IMR-90 (cell line): Measurements from ENCODE around the gene TTF2.

Experiments used
- BHLHE40 ChIP-seq: fragments of 150-350 bp; IDR thresholded peaks from 2 replicates; pipeline ENCODE4 v1.6.1; 2016; ENCODE audit warnings: mild to moderate bottlenecking, low read depth, low read length
- CEBPB ChIP-seq: IDR thresholded peaks from 2 replicates; pipeline ENCODE4 v1.6.1; 2012; ENCODE audit warnings: low read depth, low read length, improper control_type of control experiment
- MAFK ChIP-seq: IDR thresholded peaks from 2 replicates; pipeline ENCODE4 v1.6.1; 2012; ENCODE audit warnings: low read depth, low read length, improper control_type of control experiment
- MAZ ChIP-seq: IDR thresholded peaks from 2 replicates; pipeline ENCODE4 v1.6.1; 2012; ENCODE audit warnings: low read depth, mild to moderate bottlenecking, low read length, improper control_type of control experiment, moderate library complexity, borderline replicate concordance
- MXI1 ChIP-seq: IDR thresholded peaks from 2 replicates; pipeline ENCODE4 v1.6.1; 2012; ENCODE audit warnings: low read depth, mild to moderate bottlenecking, low read length, moderate library complexity, borderline replicate concordance
- POLR2A ChIP-seq: IDR thresholded peaks from 2 replicates; pipeline ENCODE4 v1.6.1; 2012; ENCODE audit warnings: mild to moderate bottlenecking, low read depth, low read length
- RAD21 ChIP-seq: IDR thresholded peaks from 2 replicates; pipeline ENCODE4 v1.6.1; 2012; ENCODE audit warnings: low read length, improper control_type of control experiment
- RCOR1 ChIP-seq: IDR thresholded peaks from 2 replicates; pipeline ENCODE4 v1.6.1; 2012; ENCODE audit warnings: mild to moderate bottlenecking, low read length, improper control_type of control experiment; ENCODE audit not compliant: insufficient replicate concordance
- SMC3 ChIP-seq: fragments of 150-350 bp; IDR thresholded peaks from 2 replicates; pipeline ENCODE4 v1.6.1; 2016; ENCODE audit warnings: low read depth, mild to moderate bottlenecking, antibody characterized with exemption, low read length, moderate library complexity
- TF ChIP-seq, protein P1 (sequence below): conservative IDR thresholded peaks from 2 replicates; pipeline ENCODE4 v1.5.1; 2012; ENCODE audit warnings: mild to moderate bottlenecking, low read depth, low read length, improper control_type of control experiment
- TF ChIP-seq, protein P2 (sequence below): fragments of 150-350 bp; IDR thresholded peaks from 2 replicates; pipeline ENCODE4 v1.6.1; 2017; ENCODE audit warnings: mild to moderate bottlenecking, antibody characterized with exemption, low read length, low read depth

DNA sequence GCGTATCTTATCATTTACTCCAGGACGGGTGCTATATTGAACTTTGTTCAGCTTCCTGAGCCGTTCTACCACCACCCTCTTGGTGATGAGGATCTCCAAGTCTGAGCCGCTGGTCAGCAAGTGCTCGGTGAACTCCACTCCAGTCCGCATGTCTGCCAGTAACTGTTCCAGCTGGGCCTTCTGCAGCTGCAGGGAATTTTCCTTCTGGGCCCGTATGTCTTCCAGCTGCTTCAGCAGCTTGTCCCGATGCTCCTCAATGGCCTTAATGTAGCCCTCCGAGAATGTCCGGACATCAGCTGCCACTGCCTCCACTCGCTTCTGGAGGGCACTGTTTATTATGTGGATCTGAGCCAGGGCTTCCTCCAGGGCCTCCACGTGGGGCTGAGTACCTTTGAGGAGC is 58.0 kb downstream of the TTF2 start:
- TF ChIP-seq, protein P1, sequence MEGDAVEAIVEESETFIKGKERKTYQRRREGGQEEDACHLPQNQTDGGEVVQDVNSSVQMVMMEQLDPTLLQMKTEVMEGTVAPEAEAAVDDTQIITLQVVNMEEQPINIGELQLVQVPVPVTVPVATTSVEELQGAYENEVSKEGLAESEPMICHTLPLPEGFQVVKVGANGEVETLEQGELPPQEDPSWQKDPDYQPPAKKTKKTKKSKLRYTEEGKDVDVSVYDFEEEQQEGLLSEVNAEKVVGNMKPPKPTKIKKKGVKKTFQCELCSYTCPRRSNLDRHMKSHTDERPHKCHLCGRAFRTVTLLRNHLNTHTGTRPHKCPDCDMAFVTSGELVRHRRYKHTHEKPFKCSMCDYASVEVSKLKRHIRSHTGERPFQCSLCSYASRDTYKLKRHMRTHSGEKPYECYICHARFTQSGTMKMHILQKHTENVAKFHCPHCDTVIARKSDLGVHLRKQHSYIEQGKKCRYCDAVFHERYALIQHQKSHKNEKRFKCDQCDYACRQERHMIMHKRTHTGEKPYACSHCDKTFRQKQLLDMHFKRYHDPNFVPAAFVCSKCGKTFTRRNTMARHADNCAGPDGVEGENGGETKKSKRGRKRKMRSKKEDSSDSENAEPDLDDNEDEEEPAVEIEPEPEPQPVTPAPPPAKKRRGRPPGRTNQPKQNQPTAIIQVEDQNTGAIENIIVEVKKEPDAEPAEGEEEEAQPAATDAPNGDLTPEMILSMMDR, result no peak
- no peak for TF ChIP-seq MAZ
- TF ChIP-seq POLR2A, result no peak
- TF ChIP-seq RAD21, result no peak
- TF ChIP-seq CEBPB, result no peak
- TF ChIP-seq RCOR1, result no peak
- TF ChIP-seq MAFK, result no peak
- TF ChIP-seq BHLHE40, result no peak
- no peak for TF ChIP-seq SMC3
- no peak for TF ChIP-seq MXI1
- TF ChIP-seq, protein P2, sequence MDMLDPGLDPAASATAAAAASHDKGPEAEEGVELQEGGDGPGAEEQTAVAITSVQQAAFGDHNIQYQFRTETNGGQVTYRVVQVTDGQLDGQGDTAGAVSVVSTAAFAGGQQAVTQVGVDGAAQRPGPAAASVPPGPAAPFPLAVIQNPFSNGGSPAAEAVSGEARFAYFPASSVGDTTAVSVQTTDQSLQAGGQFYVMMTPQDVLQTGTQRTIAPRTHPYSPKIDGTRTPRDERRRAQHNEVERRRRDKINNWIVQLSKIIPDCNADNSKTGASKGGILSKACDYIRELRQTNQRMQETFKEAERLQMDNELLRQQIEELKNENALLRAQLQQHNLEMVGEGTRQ, result no peak
